ENCODE measurements around the gene RTL5.

DNA sequence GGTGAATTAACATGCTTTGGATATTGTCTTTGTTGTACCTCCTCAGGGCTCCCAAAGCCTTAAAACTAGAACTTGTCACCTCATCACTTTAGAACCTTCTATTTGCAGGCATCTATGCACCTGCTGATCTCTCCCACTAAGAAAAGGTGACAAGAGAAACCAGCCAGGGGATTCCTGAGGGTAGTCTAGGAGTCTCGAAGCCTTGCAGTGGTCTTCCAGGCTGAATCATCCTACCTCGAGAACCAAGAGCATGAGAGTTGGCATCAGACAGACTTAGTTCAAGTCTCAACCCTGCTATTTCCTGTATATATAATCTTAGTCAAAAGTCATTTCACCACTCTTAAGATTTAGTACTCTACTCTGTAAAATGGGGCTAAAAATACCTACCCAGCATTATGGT, 29.6 kb downstream of the RTL5 start:
- TF ChIP-seq POLR2A (IDR thresholded peaks at IDR 0.05; ENCODE audit: extremely low read depth, insufficient read length) (no peak), MYC (IDR thresholded peaks at IDR 0.05; ENCODE audit: low read depth, low read length) (no peak)
- TF ChIP-seq, protein P1, sequence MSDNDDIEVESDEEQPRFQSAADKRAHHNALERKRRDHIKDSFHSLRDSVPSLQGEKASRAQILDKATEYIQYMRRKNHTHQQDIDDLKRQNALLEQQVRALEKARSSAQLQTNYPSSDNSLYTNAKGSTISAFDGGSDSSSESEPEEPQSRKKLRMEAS (IDR thresholded peaks at IDR 0.05; ENCODE audit: low read depth, low read length), result no peak
- TF ChIP-seq, protein P2, sequence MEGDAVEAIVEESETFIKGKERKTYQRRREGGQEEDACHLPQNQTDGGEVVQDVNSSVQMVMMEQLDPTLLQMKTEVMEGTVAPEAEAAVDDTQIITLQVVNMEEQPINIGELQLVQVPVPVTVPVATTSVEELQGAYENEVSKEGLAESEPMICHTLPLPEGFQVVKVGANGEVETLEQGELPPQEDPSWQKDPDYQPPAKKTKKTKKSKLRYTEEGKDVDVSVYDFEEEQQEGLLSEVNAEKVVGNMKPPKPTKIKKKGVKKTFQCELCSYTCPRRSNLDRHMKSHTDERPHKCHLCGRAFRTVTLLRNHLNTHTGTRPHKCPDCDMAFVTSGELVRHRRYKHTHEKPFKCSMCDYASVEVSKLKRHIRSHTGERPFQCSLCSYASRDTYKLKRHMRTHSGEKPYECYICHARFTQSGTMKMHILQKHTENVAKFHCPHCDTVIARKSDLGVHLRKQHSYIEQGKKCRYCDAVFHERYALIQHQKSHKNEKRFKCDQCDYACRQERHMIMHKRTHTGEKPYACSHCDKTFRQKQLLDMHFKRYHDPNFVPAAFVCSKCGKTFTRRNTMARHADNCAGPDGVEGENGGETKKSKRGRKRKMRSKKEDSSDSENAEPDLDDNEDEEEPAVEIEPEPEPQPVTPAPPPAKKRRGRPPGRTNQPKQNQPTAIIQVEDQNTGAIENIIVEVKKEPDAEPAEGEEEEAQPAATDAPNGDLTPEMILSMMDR (IDR thresholded peaks at IDR 0.05; ENCODE audit: low read depth, low read length), result no peak

Data from NB4 (cell line).